Measurements from ENCODE around the gene LINGO4. TPM values are rescaled to one million over a fixed set of nuclear protein-coding genes. Genes with fewer than 3 reads are reported as not detected.
"Not testable (repeated sequence)": the region's sequence is repeated elsewhere in the genome, so short reads cannot be mapped to it uniquely, and the experiment has no call there.

LINGO4 gene
- total RNA-seq, 2 donors from 2014 or later: 0.59 to 2.3 TPM

DNA sequence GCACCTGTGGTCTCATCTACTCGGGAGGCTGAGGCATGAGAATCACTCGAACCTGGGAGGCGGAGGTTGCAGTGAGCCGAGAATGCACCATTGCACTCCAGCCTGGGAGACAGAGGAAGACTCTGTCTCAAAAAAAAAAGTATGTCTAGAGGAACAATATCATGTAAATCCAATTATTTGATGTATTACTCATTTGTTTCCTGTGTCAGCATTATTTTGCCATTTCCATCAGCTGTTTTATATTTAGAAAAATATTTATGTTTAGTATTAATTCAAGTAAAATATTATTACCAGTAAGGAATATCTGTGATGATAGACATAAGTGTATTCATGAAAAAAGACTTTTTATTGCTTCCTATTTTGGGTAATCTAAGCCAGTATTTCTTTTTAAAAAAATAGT lies 27.9 kb downstream of the LINGO4 start:
- Histone ChIP-seq H3K36me3 (no peaks in the 10 kb centered on the region), H3K27me3 (replicated peaks; ENCODE audit: insufficient read depth) (no peaks in the 10 kb centered on the region), H3K4me3 (no peak overlapping the region), H3K4me1 (replicated peaks) (no peaks in the 10 kb centered on the region), H3K27ac (no peak overlapping the region), H3K9me3 (no peaks in the 10 kb centered on the region)
- no peak for DNase-seq (ENCODE audit: low spot score)
- TF ChIP-seq CTCF (IDR thresholded peaks at IDR 0.05) (no peak), POLR2AphosphoS5 (IDR thresholded peaks at IDR 0.05) (no peak), POLR2A (IDR thresholded peaks at IDR 0.05) (no peak)
- intact Hi-C loops (cut with DNase I): no loop called here
- WGBS: 99% methylated on average over 4 of the region's 4 CpGs

DNA sequence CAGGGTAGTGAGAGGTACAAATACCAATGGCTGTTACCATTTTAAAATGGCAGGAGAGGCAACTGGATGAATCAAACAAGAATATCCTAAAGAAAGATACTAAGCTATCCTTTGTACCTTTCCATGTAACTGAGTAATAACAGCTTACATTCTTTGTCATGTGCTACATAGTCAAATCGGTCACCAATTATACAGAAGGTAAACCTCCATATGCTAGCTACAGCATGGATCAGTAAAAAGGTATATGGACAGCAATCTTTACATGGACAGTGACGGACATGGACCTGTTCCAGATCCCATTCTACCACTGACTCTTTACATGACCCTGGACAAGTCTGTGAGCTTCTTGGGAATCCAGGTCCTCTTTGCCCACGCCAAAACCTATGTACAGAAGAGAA lies 28.6 kb downstream of the LINGO4 start:
- no peaks in the 10 kb centered on the region for H3K36me3 ChIP-seq
- intact Hi-C loops (cut with DNase I): no loop called here
- H3K9me3 ChIP-seq: no peaks in the 10 kb centered on the region
- 98% methylated on average over 3 of the region's 3 CpGs for WGBS
- H3K4me3 ChIP-seq: no peak overlapping the region
- H3K27me3 ChIP-seq (replicated peaks; ENCODE audit: insufficient read depth): no peaks in the 10 kb centered on the region
- DNase-seq (ENCODE audit: low spot score): no peak
- no peaks in the 10 kb centered on the region for H3K4me1 ChIP-seq (replicated peaks)
- no peak overlapping the region for H3K27ac ChIP-seq
- TF ChIP-seq CTCF (IDR thresholded peaks at IDR 0.05): no peak
- no peak for TF ChIP-seq POLR2A (IDR thresholded peaks at IDR 0.05)
- TF ChIP-seq POLR2AphosphoS5 (IDR thresholded peaks at IDR 0.05): no peak

GRCh38 chr1:151775894-151776664 lies 29.1 kb downstream of the LINGO4 start:
- 94% methylated on average over 7 of the region's 7 CpGs for WGBS
- Histone ChIP-seq H3K27me3 (replicated peaks; ENCODE audit: insufficient read depth) (no peaks in the 10 kb centered on the region), H3K36me3 (no peaks in the 10 kb centered on the region), H3K4me3 (no peak overlapping the region), H3K27ac (no peak overlapping the region), H3K9me3 (no peaks in the 10 kb centered on the region), H3K4me1 (replicated peaks) (no peaks in the 10 kb centered on the region)
- no peak for DNase-seq (ENCODE audit: low spot score)
- TF ChIP-seq POLR2A (IDR thresholded peaks at IDR 0.05) (no peak), CTCF (IDR thresholded peaks at IDR 0.05) (no peak), POLR2AphosphoS5 (IDR thresholded peaks at IDR 0.05) (no peak)
- intact Hi-C loops (cut with DNase I): no loop called here

DNA sequence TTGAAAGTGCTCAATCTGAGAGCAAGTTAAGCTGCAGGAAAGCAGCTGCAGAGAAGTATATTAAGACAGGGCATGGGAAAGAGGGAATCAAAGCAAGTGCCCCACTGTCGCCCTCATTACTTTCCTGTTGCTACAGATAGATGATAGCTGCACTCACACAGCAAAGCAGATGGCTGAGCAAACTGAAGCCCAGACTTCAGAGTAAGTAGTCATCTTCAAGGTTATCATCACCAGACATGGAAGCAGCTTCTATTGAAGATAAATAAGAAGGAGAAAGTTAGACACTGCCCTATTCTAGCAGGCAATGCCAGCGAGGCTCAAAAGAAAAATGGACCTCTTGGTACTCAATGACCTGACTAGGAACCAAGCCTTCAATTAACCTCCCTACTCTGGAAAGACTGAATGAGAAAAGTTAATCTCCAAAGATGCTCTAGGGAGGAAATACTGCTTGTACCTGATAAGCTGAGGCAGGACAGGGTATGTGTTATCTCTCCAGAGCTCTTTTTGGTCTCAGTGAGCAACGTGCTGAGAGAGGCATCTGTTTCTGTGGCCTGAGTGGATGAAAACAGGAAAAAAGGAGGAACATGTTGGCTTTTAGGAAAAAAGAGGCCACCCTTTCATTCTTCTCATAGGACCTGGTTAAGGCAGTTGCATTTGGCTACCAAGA lies 30.8 kb downstream of the LINGO4 start:
- no peak overlapping the region for H3K4me3 ChIP-seq
- H3K4me1 ChIP-seq (replicated peaks): no peaks in the 10 kb centered on the region
- no peaks in the 10 kb centered on the region for H3K9me3 ChIP-seq
- no peak overlapping the region for H3K27ac ChIP-seq
- TF ChIP-seq POLR2AphosphoS5 (IDR thresholded peaks at IDR 0.05) (no peak), POLR2A (IDR thresholded peaks at IDR 0.05) (no peak), CTCF (IDR thresholded peaks at IDR 0.05) (no peak)
- 88% methylated on average over 3 of the region's 3 CpGs for WGBS
- no peak for DNase-seq (ENCODE audit: low spot score)
- intact Hi-C loops (cut with DNase I): no loop called here
- no peaks in the 10 kb centered on the region for H3K36me3 ChIP-seq
- H3K27me3 ChIP-seq (replicated peaks; ENCODE audit: insufficient read depth): no peaks in the 10 kb centered on the region

DNA sequence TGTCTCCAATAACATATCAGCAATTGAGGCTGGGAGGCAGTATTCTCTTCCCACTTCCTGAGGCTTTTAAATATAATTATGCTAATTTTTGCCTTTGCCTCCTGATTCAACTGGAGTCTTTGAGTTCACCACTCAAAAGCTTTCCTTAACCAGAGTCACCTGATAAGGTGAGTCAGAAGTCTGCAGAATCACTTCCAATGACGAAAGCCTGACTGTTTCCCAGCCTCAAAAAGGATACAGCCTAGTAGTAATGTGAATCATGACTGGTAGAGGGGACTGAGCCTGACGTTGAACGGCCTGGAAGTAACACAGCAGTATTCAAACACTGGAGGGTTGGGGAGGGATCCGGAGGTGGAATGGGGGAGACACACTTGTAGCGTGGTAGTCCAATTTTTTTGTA lies 31.5 kb downstream of the LINGO4 start:
- WGBS: 85% methylated on average over 5 of the region's 5 CpGs
- TF ChIP-seq POLR2A (IDR thresholded peaks at IDR 0.05) (no peak), CTCF (IDR thresholded peaks at IDR 0.05) (no peak), POLR2AphosphoS5 (IDR thresholded peaks at IDR 0.05) (no peak)
- intact Hi-C loops (cut with DNase I): no loop called here

DNA sequence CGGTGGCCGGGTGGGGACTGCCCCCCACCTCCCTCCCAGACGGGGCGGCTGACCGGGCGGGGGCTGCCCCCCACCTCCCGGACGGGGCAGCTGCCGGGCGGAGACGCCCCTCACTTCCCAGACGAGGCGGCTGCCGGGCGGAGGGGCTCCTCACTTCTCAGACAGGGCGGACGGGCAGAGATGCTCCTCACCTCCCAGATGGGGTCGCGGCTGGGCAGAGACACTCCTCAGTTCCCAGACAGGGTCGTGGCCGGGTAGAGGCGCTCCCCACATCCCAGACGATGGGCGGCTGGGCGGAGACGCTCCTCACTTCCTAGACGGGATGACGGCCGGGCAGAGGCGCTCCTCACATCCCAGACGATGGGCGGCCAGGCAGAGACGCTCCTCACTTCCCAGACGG lies 35.9 kb downstream of the LINGO4 start:
- H3K36me3 ChIP-seq; H3K9me3 ChIP-seq; H3K4me3 ChIP-seq; intact Hi-C loops (cut with DNase I); H3K27me3 ChIP-seq (replicated peaks; ENCODE audit: insufficient read depth); DNase-seq (ENCODE audit: low spot score): not testable (repeated sequence)
- 94% methylated on average over 14 of the region's 34 CpGs for WGBS
- H3K27ac ChIP-seq: peak overlapping the region in 1 of 2 donors; percentile 19
- peaks cover 10% of the 10 kb centered on the region for H3K4me1 ChIP-seq (replicated peaks)

More for the DNA sequence above, 31.5 kb downstream of the LINGO4 start:
- Histone ChIP-seq H3K9me3 (no peaks in the 10 kb centered on the region), H3K36me3 (no peaks in the 10 kb centered on the region), H3K4me3 (no peak overlapping the region), H3K27me3 (replicated peaks; ENCODE audit: insufficient read depth) (no peaks in the 10 kb centered on the region), H3K4me1 (replicated peaks) (no peaks in the 10 kb centered on the region), H3K27ac (no peak overlapping the region)
- no peak for DNase-seq (ENCODE audit: low spot score)
